Astrocyte of the spinal cord (primary cell): ENCODE data around the gene TMEM179.

Experiments
- DNase-seq: peaks from one replicate; pipeline ENCODE4 v3.0.0; 2011; ENCODE audit warnings: low read depth, low spot score
- H3K4me3 ChIP-seq: 2 replicates; pipeline ENCODE4 v1.5.1; 2011; ENCODE audit warnings: low read depth, mild to moderate bottlenecking, low read length, moderate library complexity
- in situ Hi-C: cut with HindIII; loops from 2 replicates; pipeline ENCODE4 v1.10.0; 2017; ENCODE audit warnings: low sequenced_read_pairs
- TF ChIP-seq, protein P1 (sequence below): IDR thresholded peaks from 2 replicates; pipeline ENCODE4 v1.5.1; 2012; ENCODE audit warnings: low read depth, mild to moderate bottlenecking, low read length, inconsistent platforms

The TMEM179 gene

GRCh38 chr14:104554088-104554607 lies 50.4 kb downstream of the TMEM179 start:
- TF ChIP-seq, protein P1, sequence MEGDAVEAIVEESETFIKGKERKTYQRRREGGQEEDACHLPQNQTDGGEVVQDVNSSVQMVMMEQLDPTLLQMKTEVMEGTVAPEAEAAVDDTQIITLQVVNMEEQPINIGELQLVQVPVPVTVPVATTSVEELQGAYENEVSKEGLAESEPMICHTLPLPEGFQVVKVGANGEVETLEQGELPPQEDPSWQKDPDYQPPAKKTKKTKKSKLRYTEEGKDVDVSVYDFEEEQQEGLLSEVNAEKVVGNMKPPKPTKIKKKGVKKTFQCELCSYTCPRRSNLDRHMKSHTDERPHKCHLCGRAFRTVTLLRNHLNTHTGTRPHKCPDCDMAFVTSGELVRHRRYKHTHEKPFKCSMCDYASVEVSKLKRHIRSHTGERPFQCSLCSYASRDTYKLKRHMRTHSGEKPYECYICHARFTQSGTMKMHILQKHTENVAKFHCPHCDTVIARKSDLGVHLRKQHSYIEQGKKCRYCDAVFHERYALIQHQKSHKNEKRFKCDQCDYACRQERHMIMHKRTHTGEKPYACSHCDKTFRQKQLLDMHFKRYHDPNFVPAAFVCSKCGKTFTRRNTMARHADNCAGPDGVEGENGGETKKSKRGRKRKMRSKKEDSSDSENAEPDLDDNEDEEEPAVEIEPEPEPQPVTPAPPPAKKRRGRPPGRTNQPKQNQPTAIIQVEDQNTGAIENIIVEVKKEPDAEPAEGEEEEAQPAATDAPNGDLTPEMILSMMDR: no peak
- no peak for DNase-seq
- in situ Hi-C loops: no loop called here
- H3K4me3 ChIP-seq: no peak overlapping the region

GRCh38 chr14:104553166-104554087 lies 51.1 kb downstream of the TMEM179 start:
- TF ChIP-seq, protein P1: no peak
- in situ Hi-C loops: no loop called here
- no peak for DNase-seq
- H3K4me3 ChIP-seq: no peak overlapping the region

- in situ Hi-C loops: no loop called here
- no peak for DNase-seq
- TF ChIP-seq, protein P1: no peak
- H3K4me3 ChIP-seq: no peak overlapping the region
Measured at GRCh38 chr14:104552738-104553125, 51.8 kb downstream of the TMEM179 start.

DNA sequence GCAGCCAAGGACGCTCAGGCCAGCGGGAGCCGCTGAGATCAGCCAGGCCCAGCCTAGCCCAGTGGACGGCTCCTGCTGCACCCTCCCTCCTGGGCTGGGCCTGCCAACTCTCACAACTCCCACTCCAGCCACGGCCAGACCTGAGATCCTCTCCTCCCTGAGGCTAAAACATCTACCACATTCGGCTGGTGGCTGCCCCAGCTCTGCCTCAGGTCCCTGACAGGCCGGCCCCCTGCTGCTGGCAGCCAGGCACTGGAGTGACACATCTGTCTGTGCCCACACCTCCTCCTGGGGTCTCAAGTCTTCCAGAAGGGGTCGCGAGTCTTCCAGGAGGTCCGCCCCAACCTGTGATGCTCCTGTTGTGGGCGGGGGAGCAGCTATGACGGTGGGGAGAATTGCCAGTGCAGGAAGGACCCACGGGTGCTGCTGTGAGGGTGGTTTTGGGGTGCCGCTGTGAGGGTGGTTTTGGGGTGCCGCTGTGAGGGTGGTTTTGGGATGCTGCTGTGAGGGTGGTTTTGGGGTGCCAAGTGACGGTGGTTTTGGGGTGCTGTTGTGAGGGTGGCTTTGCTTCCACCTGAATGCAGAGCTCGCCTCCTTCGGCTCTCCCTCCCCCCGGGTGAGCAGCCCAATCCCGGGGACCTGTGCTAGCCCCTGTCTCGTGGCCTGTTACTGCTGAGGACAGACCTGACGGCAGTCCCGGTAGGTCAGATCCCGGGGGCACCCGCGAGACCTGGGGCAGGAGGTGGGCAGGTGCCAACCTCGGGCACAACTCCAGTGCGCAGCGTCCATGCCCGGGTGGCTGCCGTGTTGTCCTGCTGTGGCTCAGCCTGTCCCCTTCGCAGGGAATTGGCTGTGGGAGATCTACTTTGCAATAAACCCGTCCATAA lies 52.5 kb downstream of the TMEM179 start:
- TF ChIP-seq, protein P1: no peak
- in situ Hi-C loops: no loop called here
- H3K4me3 ChIP-seq: no peak overlapping the region
- DNase-seq: no peak

GRCh38 chr14:104550861-104551728 lies 53.5 kb downstream of the TMEM179 start:
- DNase-seq: no peak
- H3K4me3 ChIP-seq: no peak overlapping the region
- in situ Hi-C loops: no loop called here
- TF ChIP-seq, protein P1: no peak
